HepG2 (cell line): ENCODE results near the gene PDZD7. TPM values are rescaled to one million over a fixed set of nuclear protein-coding genes. Genes with fewer than 3 reads are reported as not detected.

Source experiments
- BCLAF1 ChIP-seq: fragments of 450-650 bp; IDR thresholded peaks from 2 replicates; pipeline ENCODE4 v1.6.1; 2017; ENCODE audit warnings: mild to moderate bottlenecking
- FOXO1 ChIP-seq: sonication (generic); formaldehyde crosslinking; IDR thresholded peaks from 2 replicates; pipeline ENCODE4 v1.4.0; 2020; ENCODE audit warnings: missing genetic modification reagents
- GATAD1 ChIP-seq: IDR thresholded peaks from 2 replicates; pipeline ENCODE4 v1.6.1; 2016; ENCODE audit warnings: missing genetic modification reagents, missing compliant biosample characterization
- GMEB1 ChIP-seq: sonication (generic); formaldehyde crosslinking; IDR thresholded peaks from 2 replicates; pipeline ENCODE4 v1.5.1; 2020; ENCODE audit warnings: missing genetic modification reagents, mild to moderate bottlenecking, borderline replicate concordance
- MXD4 ChIP-seq: IDR thresholded peaks from 2 replicates; pipeline ENCODE4 v1.6.1; 2016; ENCODE audit warnings: mild to moderate bottlenecking, missing biosample characterization, missing genetic modification reagents
- MYPOP ChIP-seq: sonication (generic); formaldehyde crosslinking; IDR thresholded peaks from 2 replicates; pipeline ENCODE4 v1.8.1; 2023; ENCODE audit warnings: mild to moderate bottlenecking, moderate library complexity, missing genetic modification reagents
- PAX8 ChIP-seq: sonication (generic); formaldehyde crosslinking; IDR thresholded peaks from 2 replicates; pipeline ENCODE4 v1.8.0; 2022; ENCODE audit warnings: mild to moderate bottlenecking, missing genetic modification reagents, borderline replicate concordance
- RCOR2 ChIP-seq: IDR thresholded peaks from 2 replicates; pipeline ENCODE4 v1.6.1; 2016; ENCODE audit warnings: missing biosample characterization, missing genetic modification reagents
- TBX2 ChIP-seq: sonication (generic); formaldehyde crosslinking; IDR thresholded peaks from 2 replicates; pipeline ENCODE4 v1.5.0; 2020; ENCODE audit warnings: missing genetic modification reagents, mild to moderate bottlenecking, borderline replicate concordance
- TRIM24 ChIP-seq: sonication (generic); formaldehyde crosslinking; IDR thresholded peaks from 2 replicates; pipeline ENCODE4 v1.8.0; 2022; ENCODE audit warnings: mild to moderate bottlenecking, missing genetic modification reagents
- TSC22D2 ChIP-seq: sonication (generic); formaldehyde crosslinking; IDR thresholded peaks from 2 replicates; pipeline ENCODE4 v1.5.1; 2020; ENCODE audit warnings: missing genetic modification reagents, mild to moderate bottlenecking, borderline replicate concordance
- XRCC5 ChIP-seq: fragments of 200-400 bp; formaldehyde crosslinking; optimal IDR thresholded peaks from 2 replicates; pipeline ENCODE3; 2017; ENCODE audit warnings: mild to moderate bottlenecking, low read length
- ZBTB3 ChIP-seq: sonication (generic); formaldehyde crosslinking; IDR thresholded peaks from 2 replicates; pipeline ENCODE4 v1.4.0; 2020; ENCODE audit warnings: low read depth, mild to moderate bottlenecking, moderate library complexity, missing genetic modification reagents, borderline replicate concordance
- ZBTB49 ChIP-seq: sonication (generic); formaldehyde crosslinking; IDR thresholded peaks from 2 replicates; pipeline ENCODE4 v1.4.0; 2020; ENCODE audit warnings: missing genetic modification reagents, borderline replicate concordance
- ZFP41 ChIP-seq: sonication (generic); formaldehyde crosslinking; IDR thresholded peaks from 2 replicates; pipeline ENCODE4 v1.4.0; 2020; ENCODE audit warnings: mild to moderate bottlenecking, missing genetic modification reagents, borderline replicate concordance
- ZNF577 ChIP-seq: sonication (generic); formaldehyde crosslinking; IDR thresholded peaks from 2 replicates; pipeline ENCODE4 v1.4.0; 2020; ENCODE audit warnings: mild to moderate bottlenecking, low read depth, missing genetic modification reagents, borderline replicate concordance
- ZNF580 ChIP-seq: IDR thresholded peaks from 2 replicates; pipeline ENCODE4 v1.6.1; 2016; ENCODE audit warnings: low read depth, borderline replicate concordance
- polyA plus RNA-seq, 8 experiments: library from polyadenylated mRNA; depleted of rRNA in 3 of 8; stranded (reverse) in 7 of 8; unstranded in 1 of 8; fragments of >200 nt; fragmentation: Illumina TruSeq in 4 of 8; extraction: Trizol in 4 of 8; gene quantifications; 2 replicates each; pipeline versions ENCODE4 v1.2.1 to v1.2.3, GENCODE V29; 2011 to 2016; ENCODE audit warnings: low read depth in 4 of 8, missing spikeins in 1 of 8, mixed read lengths in 1 of 8; ENCODE audit not compliant: insufficient read depth in 1 of 8
- total RNA-seq, 5 experiments: library from RNA; depleted of rRNA; stranded (reverse); fragments of >200 nt; fragmentation: Illumina TruSeq; extraction: Trizol; gene quantifications; 2 replicates each; pipeline ENCODE4 v1.2.3, GENCODE V29; 2016; ENCODE audit warnings: low read depth in 1 of 5
- TF ChIP-seq, protein P1 (sequence below): sonication (generic); formaldehyde crosslinking; IDR thresholded peaks from 2 replicates; pipeline ENCODE4 v1.8.1; 2022; ENCODE audit warnings: mild to moderate bottlenecking, missing genetic modification reagents

Gene PDZD7
- total and polyA plus RNA-seq, 2 of the 13 experiments (the other 11 are each of a cell fraction or from before 2014, with no cell fraction given), result 0.58 to 0.73 TPM

- TF ChIP-seq ZBTB49 (CRISPR knock-in tag) (no peak), ZNF577 (no peak), BCLAF1 (no peak), RCOR2 (no peak), MYPOP (CRISPR knock-in tag) (peak; percentile 65; the same call in 1 of the 2 replicates), MXD4 (peak; percentile 37), FOXO1 (CRISPR knock-in tag) (no peak; the same call in 1 of the 2 replicates), TSC22D2 (CRISPR knock-in tag) (peak; percentile 60; the same call in 1 of the 2 replicates), ZNF580 (CRISPR knock-in tag) (peak; percentile 61; the same call in 1 of the 2 replicates), GATAD1 (CRISPR knock-in tag) (peak; percentile 60; the same call in 1 of the 2 replicates), TRIM24 (no peak), XRCC5 (peak; percentile 73), PAX8 (CRISPR knock-in tag) (no peak), TBX2 (peak; percentile 40; the same call in 1 of the 2 replicates), ZFP41 (no peak; the same call in 1 of the 2 replicates), GMEB1 (peak; percentile 69; the same call in 1 of the 2 replicates), ZBTB3 (0 out of 2 replicates have a peak, but pooled peaks have one; percentile 58)
- TF ChIP-seq, protein P1, sequence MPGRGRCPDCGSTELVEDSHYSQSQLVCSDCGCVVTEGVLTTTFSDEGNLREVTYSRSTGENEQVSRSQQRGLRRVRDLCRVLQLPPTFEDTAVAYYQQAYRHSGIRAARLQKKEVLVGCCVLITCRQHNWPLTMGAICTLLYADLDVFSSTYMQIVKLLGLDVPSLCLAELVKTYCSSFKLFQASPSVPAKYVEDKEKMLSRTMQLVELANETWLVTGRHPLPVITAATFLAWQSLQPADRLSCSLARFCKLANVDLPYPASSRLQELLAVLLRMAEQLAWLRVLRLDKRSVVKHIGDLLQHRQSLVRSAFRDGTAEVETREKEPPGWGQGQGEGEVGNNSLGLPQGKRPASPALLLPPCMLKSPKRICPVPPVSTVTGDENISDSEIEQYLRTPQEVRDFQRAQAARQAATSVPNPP (CRISPR knock-in tag), result no peak
Measured at GRCh38 chr10:100997360-100998182, 33.4 kb downstream of the PDZD7 start (continued).
